Activated CD8-positive, alpha-beta memory T cell treated with anti-CD3 and anti-CD28 coated beads for 1 hour (primary cell): ENCODE results near the gene TYW3.

Source experiments
- DNase-seq, 2 donors: peaks; one replicate each; pipeline ENCODE4 v3.0.0-alpha.2; 2020; ENCODE audit warnings: low read depth in 1 of 2; ENCODE audit errors: extremely low read depth in 1 of 2

The TYW3 gene

GRCh38 chr1:74732960-74733603 lies at the start of gene TYW3, which contains the start of gene CRYZ:
TSS of gene TYW3 (plus strand) at chr1:74733152. CDS start at chr1:74733245, 93 bp downstream.
TSS of gene CRYZ (minus strand) at chr1:74733050. CDS start at chr1:74724821, 8,229 bp downstream.
- peak; percentile 63 to 65 for DNase-seq

- DNase-seq = no peak
Observed at GRCh38 chr1:74683656-74684055, 49.3 kb upstream of the TYW3 start.

GRCh38 chr1:74684301-74684700 lies 48.7 kb upstream of the TYW3 start:
- no peak for DNase-seq

GRCh38 chr1:74686928-74687327 lies 46.0 kb upstream of the TYW3 start:
- DNase-seq = no peak

GRCh38 chr1:74689621-74690363 lies 43.2 kb upstream of the TYW3 start:
- DNase-seq = no peak

GRCh38 chr1:74690364-74690696 lies 42.6 kb upstream of the TYW3 start:
- DNase-seq = no peak

GRCh38 chr1:74690909-74691308 lies 42.0 kb upstream of the TYW3 start:
- DNase-seq = no peak

- no peak for DNase-seq
Observed at GRCh38 chr1:74693473-74693872, 39.5 kb upstream of the TYW3 start.

- no peak for DNase-seq
Observed at GRCh38 chr1:74697832-74698231, 35.1 kb upstream of the TYW3 start.

GRCh38 chr1:74699331-74699730 lies 33.6 kb upstream of the TYW3 start:
- DNase-seq = no peak

GRCh38 chr1:74703386-74704182 lies 29.4 kb upstream of the TYW3 start:
- DNase-seq = no peak

- no peak for DNase-seq
Observed at GRCh38 chr1:74712881-74713280, 20.1 kb upstream of the TYW3 start.

GRCh38 chr1:74713849-74714248 lies 19.1 kb upstream of the TYW3 start:
- no peak for DNase-seq

- DNase-seq = no peak
Observed at GRCh38 chr1:74714429-74715235, 18.3 kb upstream of the TYW3 start.

GRCh38 chr1:74715236-74715502 lies 17.8 kb upstream of the TYW3 start:
- no peak for DNase-seq

GRCh38 chr1:74715806-74716205 lies 17.1 kb upstream of the TYW3 start:
- DNase-seq = no peak

GRCh38 chr1:74716822-74717221 lies 16.1 kb upstream of the TYW3 start:
- DNase-seq = no peak

GRCh38 chr1:74717626-74718025 lies 15.3 kb upstream of the TYW3 start:
- DNase-seq = no peak

GRCh38 chr1:74726063-74726462 lies 6.9 kb upstream of the TYW3 start:
- no peak for DNase-seq

- no peak for DNase-seq
Observed at GRCh38 chr1:74728736-74729135, 4.2 kb upstream of the TYW3 start.
